ENCODE data around the gene PARD3.

DNA sequence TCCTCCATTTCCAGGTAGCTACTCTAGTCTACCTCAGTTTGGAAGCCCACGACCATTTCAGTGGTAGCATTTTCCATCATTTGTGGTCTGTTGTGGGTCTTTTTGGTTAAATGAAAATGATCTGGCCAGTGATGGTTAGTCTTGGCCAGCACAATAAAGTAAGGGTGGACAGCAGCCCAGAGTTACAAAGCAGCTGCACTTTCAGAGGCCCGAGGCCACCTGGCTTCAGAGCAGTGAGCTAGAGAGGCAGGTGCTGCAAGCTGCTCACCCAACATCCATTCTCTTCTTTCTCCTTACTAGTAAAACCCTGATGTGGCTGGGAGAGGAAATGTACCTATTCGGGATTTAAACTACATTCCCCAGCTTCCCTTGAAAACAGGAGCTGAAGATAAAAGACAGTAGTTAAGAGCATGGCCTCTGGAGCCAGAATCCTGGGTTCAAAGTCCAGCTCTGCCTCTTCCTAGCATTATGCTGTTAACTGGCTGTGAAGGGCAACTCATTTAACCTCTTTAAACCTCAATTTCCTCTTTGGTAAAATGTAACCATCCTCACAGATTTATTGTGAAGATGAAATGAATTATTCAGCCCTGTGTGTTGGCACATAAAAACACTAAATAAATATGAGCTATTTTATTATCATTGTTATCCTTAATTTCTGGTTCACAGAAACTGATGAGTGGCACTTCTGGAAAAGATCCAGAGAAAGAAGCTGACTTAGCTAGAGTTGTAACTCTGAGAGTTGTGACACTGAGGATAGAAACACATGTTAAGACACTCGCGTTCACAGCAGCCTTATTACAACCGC is 517.4 kb downstream of the PARD3 start:
- TF ChIP-seq CTCF (conservative IDR thresholded peaks at IDR 0.05; ENCODE audit: low read depth, low read length) (no peak), EZH2 (IDR thresholded peaks at IDR 0.05; ENCODE audit: low read length, unreplicated experiment) (no peak)
